Neural cell (in vitro differentiated cells): Measurements from ENCODE around the gene GXYLT2.

ENCODE experiments used
- EP300 ChIP-seq: fragments of 450-650 bp; conservative IDR thresholded peaks from 2 replicates; pipeline ENCODE4 v1.6.1; 2014; ENCODE audit warnings: antibody characterized with exemption, mild to moderate bottlenecking, moderate library complexity; ENCODE audit not compliant: poor library complexity, severe bottlenecking
- EZH2 ChIP-seq: fragments of 200-600, 300-800 bp; shearing (Covaris generic), sonication (generic); IDR thresholded peaks from 2 replicates; pipeline ENCODE4 v1.6.1; 2014; ENCODE audit warnings: antibody characterized with exemption, low read length, borderline replicate concordance, mild to moderate bottlenecking; ENCODE audit not compliant: insufficient read depth, poor library complexity, severe bottlenecking
- POLR2AphosphoS5 ChIP-seq: IDR thresholded peaks from 2 replicates; pipeline ENCODE4 v1.6.1; 2012
- RAD21 ChIP-seq: fragments of 450-650 bp; conservative IDR thresholded peaks from 2 replicates; pipeline ENCODE4 v1.6.1; 2014; ENCODE audit warnings: antibody characterized with exemption, mild to moderate bottlenecking, moderate library complexity
- TAF1 ChIP-seq: IDR thresholded peaks from 2 replicates; pipeline ENCODE4 v1.6.1; 2012; ENCODE audit warnings: low read depth
- TF ChIP-seq, protein P1 (sequence below): fragments of 450-650 bp; IDR thresholded peaks from 2 replicates; pipeline ENCODE4 v1.5.1; 2014; ENCODE audit warnings: antibody characterized with exemption, mild to moderate bottlenecking, moderate library complexity; ENCODE audit not compliant: poor library complexity, severe bottlenecking
- TF ChIP-seq, protein P2 (sequence below): IDR thresholded peaks from 2 replicates; pipeline ENCODE4 v1.6.1; 2012; ENCODE audit warnings: borderline replicate concordance

- TF ChIP-seq, protein P1, sequence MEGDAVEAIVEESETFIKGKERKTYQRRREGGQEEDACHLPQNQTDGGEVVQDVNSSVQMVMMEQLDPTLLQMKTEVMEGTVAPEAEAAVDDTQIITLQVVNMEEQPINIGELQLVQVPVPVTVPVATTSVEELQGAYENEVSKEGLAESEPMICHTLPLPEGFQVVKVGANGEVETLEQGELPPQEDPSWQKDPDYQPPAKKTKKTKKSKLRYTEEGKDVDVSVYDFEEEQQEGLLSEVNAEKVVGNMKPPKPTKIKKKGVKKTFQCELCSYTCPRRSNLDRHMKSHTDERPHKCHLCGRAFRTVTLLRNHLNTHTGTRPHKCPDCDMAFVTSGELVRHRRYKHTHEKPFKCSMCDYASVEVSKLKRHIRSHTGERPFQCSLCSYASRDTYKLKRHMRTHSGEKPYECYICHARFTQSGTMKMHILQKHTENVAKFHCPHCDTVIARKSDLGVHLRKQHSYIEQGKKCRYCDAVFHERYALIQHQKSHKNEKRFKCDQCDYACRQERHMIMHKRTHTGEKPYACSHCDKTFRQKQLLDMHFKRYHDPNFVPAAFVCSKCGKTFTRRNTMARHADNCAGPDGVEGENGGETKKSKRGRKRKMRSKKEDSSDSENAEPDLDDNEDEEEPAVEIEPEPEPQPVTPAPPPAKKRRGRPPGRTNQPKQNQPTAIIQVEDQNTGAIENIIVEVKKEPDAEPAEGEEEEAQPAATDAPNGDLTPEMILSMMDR: no peak
- no peak for TF ChIP-seq EP300
- TF ChIP-seq RAD21: no peak
- TF ChIP-seq POLR2AphosphoS5: no peak
- TF ChIP-seq, protein P2, sequence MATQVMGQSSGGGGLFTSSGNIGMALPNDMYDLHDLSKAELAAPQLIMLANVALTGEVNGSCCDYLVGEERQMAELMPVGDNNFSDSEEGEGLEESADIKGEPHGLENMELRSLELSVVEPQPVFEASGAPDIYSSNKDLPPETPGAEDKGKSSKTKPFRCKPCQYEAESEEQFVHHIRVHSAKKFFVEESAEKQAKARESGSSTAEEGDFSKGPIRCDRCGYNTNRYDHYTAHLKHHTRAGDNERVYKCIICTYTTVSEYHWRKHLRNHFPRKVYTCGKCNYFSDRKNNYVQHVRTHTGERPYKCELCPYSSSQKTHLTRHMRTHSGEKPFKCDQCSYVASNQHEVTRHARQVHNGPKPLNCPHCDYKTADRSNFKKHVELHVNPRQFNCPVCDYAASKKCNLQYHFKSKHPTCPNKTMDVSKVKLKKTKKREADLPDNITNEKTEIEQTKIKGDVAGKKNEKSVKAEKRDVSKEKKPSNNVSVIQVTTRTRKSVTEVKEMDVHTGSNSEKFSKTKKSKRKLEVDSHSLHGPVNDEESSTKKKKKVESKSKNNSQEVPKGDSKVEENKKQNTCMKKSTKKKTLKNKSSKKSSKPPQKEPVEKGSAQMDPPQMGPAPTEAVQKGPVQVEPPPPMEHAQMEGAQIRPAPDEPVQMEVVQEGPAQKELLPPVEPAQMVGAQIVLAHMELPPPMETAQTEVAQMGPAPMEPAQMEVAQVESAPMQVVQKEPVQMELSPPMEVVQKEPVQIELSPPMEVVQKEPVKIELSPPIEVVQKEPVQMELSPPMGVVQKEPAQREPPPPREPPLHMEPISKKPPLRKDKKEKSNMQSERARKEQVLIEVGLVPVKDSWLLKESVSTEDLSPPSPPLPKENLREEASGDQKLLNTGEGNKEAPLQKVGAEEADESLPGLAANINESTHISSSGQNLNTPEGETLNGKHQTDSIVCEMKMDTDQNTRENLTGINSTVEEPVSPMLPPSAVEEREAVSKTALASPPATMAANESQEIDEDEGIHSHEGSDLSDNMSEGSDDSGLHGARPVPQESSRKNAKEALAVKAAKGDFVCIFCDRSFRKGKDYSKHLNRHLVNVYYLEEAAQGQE: no peak
- no peak for TF ChIP-seq EZH2
- no peak for TF ChIP-seq TAF1
Observed at GRCh38 chr3:73009750-73010149, 121.9 kb downstream of the GXYLT2 start.
